Measurements from ENCODE around the gene KIAA1755.

KIAA1755 gene

DNA sequence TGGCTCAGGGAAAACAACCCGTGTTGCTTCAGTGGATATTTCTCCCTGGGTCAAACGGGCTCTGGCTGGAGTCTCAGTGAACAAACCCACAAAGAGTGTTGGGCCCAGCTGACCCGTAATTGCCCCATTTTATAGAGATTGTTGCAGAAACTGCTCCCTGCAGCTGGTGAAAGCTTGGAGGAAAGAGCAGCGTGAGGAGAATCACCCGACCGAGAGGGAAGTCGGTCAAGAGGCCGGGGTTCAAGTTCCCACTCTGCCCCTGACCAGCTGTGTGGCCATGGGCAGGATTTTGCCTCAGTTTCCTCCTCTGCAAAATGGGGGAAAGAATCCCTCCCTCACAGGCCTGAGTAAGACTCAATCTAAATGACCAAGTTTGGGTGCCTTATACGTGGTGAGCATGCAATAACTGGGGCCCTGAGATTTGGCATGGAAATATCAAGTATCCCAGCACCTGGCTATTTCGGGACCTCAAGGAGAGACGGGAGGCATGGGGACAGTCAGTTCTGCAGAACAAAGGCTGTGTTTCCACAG is 93.8 kb downstream of the KIAA1755 start:
- DNase-seq (ENCODE audit: low read depth in 3 of 3) = no peak

GRCh38 chr20:38165966-38166702 is 94.4 kb downstream of the KIAA1755 start:
- no peak for DNase-seq (ENCODE audit: low read depth in 3 of 3)

DNA sequence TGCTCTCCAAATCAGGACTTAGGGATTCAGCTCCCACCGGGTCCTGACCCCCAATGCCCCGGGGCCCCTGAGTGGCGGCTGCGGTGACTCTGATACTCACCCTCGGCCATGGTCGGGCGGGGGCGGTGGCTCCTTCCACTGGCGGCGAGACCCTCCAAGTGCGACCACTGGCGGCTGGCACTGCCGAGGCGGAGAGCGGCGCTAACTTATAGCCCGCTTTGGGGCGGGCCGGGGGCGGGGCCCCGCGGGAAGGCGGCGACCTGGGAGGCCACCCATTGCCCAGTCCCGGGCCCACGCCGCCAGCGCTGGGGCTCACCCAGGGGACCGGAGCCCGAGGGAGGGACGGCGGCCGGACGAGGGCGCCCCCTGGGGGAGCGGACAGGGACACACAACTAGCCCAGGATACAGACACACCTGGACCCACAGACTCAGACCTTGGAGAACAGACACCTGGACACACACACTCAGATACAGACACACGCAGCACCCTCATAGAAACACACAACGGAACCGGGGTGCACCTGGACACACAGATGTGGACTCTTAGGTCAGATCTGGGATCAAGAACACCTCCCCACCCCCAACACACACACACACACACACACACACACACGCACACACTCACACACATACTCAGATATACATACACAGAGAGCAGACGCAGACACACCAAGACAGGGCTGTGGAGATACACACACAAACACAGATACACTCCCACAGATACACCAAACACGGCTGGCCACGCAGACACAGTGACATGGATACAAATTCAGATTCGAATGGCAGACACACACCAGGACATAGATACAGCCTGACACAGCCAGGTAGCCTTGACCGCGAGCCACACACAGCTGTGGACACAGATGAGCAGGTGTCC is 95.2 kb downstream of the KIAA1755 start, which contains the start of gene TGM2:
Gene TGM2, minus strand, starts transcription at position 182 of the 877 bp plus-strand sequence. Its CDS starts 72 bp downstream, at position 110.
- peak in 2 of 3 experiments; percentile 17 to 44 for DNase-seq (ENCODE audit: low read depth in 3 of 3)

DNA sequence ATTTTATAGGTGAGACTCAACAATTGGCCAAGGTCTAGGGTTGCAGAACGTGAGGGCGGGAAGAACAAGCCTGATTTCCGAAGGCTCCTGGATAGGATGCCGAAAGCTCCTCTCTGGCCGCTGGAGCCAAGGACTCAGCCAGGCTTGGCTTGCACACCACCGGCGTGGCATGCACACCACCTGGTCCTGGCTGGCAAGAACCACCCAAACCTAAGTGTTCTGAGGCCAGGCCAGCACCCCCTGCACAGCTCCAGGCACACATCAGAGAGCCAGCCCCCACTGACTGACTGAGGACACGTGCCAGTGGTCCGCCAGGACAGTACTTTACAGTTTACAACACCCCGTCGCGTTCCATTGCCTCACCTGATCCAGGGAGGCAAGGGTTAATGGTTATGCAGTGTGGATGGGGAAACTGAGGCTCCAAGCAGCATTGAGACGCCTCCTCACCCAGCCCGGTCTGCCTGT is 95.9 kb downstream of the KIAA1755 start:
- no peak for DNase-seq (ENCODE audit: low read depth in 3 of 3)

- no peak for DNase-seq (ENCODE audit: low read depth in 3 of 3)
Observed at GRCh38 chr20:38164069-38164468, 96.5 kb downstream of the KIAA1755 start.

- DNase-seq (ENCODE audit: low read depth in 3 of 3) = no peak
Observed at GRCh38 chr20:38162878-38163875, 97.4 kb downstream of the KIAA1755 start.

- DNase-seq (ENCODE audit: low read depth in 3 of 3) = no peak
Observed at GRCh38 chr20:38162149-38162548, 98.4 kb downstream of the KIAA1755 start.

DNA sequence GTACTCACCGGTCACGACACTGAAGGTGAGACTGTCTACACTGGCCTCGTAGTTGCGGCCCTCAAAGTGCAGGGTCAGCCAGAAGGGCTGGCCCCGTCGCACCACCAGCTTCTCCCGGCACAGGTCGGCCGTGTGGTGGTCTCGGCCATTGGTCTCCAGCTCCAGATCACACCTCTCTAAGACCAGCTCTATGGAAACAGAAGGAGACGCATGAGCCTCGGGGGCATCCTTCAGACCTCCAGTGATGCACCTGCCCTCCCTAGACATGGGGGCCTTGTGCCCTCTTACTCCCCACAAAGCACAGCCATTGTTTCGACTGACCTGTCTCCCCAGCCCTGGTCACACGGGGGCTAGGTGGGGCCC is 99.1 kb downstream of the KIAA1755 start:
- DNase-seq (ENCODE audit: low read depth in 3 of 3) = no peak

Data from stimulated activated CD4-positive, alpha-beta T cell treated with anti-CD3 and anti-CD28 coated beads, TNF-alpha, amount 100 ng/mL, for 24 hours (primary cell).